HG03039 (cell line): ENCODE data around the gene PRKCH.
A peak's percentile ranks its signal among the peaks of the same experiment; 100 is the strongest.

ENCODE experiments used
- ATAC-seq: cut with Tn5 transposase; IDR thresholded peaks from one replicate; pipeline ENCODE4 v1.9.1; 2021; ENCODE audit warnings: mild to moderate bottlenecking, moderate library complexity; ENCODE audit not compliant: unreplicated experiment

PRKCH gene

DNA sequence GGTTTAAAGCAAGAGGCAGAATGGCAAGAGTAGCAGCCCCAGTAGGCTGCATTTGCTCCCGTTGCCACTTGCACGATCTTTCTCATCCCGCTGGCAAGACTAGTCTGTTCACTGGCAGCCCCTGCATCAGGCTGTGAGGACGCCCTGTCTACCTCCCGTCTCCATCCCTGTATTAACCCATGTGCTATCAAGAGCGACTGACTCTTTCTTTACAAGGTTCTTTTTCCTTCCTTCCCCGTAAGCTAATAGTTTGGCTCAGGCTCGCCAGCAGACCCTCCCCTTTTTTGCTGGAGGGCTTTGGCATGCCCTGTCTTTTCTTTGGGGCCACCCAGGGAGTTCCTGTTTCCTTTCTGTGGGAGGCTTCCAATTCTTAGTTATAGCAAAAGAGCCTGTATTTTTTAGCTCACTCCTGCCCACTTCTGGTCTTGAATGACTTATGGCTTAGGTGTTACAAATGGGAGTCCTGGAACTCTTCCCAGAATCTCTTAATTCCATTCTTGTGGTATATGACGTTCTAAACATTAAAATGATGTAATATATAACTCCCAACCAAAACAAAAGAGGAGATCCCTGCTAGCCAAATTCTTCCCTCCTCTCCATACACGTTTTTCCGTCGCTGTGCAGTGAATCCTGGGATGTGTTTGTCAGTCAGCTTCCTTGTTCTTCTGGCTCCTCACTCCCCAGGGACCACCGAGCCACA, 149.0 kb downstream of the PRKCH start:
- ATAC-seq = no peak

DNA sequence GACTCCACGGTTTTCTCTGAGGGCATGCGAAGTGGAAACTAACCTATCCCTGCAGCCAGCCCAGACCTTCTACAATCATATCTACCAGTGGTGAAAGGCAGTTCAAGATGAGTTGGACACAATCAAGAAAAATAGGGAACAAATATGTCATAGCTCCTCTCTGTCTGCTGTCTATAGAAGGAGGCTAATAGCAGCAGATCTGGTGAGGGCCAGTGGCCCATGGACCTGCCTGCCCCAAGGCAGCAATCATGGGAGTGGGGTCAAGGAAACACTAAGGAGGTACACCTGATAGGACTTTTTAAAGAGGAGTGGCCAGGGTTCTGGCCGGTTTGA, 149.5 kb downstream of the PRKCH start:
- no peak for ATAC-seq

DNA sequence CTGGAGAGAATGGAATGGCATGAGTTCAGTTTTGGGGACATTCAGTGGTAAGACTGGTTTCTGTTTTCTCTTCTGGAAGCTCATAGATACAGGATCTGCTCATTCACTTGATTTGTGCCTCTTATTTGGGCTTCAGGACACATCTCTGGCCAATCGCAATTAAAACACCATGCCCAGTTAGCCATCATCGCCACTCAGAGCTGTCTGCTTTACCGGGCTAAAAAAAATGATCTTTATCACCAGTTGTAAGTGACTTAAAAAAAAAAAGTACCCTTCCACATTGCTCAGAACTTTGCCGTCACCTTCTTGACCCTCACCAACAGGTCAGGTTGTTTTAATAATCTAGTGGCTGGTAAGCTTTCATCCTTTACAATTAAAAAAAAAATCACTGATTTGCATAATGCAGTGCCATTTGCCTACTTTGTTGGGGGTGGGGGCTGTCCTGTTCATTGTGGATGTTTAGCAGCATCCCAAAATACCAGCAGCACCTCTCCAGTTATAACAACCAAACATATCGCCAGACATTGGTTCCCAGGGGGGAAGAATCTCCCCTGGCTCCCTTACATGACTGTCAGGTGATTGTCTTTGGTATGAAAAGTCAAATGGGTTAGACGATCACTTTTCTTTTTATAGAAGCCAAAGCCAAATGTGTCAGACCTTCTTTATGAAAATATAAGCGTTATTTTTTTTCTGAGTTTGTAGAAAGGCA, 150.1 kb downstream of the PRKCH start:
- no peak for ATAC-seq

- ATAC-seq = no peak
Observed at GRCh38 chr14:61472011-61472672, 150.8 kb downstream of the PRKCH start.

DNA sequence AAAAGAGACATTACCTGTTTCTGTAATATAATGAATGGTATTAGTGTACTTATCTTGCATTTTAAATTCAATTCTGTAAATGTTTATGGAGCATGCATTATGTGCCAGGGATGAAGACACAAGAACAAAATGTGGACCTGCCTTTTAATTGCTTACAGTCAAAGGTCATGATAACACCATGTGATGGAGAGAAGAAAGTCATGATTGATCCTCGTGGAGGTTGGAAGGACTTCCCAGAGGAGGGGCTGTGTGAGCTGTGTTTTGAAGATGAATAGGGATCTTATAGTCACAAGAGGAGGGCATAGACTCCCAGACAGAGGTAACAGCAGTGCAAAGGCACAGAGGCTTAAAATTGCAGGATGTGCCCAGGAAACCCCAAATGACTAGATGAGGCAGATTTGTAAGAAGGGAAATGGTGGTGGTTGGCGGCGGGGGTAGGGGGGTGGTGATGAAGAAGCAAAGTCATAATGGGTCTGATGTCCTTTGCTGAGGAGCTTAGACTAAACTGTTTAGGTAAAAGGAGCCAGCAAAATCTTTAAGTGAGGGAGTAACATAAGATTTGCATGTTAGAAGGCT, 151.5 kb downstream of the PRKCH start:
- ATAC-seq = no peak

DNA sequence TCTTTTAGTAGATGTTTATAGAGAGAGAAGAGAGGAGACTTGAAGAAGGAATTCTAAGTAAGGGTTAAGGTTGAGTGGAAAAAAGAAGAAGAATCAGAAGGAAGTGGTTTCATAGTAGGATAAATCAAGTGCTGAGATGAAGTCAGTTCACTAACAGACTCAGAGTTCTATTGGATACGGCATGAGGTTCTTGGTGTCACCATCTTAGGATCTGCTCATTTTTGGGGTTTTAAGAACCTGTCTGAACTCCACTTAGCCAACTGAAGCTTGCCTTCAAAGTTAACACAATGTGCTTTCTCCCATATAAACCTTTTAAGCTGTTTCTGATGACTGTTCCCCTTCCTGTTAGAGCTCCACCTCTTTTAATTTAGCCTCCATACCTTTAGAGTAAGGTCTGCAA, 152.6 kb downstream of the PRKCH start:
- ATAC-seq = no peak

DNA sequence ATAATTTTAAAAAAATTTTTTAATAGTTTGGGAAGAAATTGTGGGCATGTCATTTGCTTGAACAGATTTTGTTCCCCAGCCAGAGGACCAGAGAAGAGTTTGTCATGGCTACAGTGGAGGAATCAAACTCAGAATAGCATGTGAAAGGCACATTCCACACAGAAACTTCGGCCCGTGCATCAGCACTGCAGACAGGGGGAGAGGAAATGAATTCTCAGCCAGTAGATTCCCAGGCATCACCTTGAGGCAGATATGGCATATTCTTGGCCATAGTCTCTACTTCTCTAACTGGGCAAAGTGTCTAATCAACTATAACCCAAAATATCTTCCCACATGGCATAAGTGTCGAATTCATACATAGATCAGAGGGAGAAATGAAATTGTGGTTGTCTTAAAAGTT, 153.3 kb downstream of the PRKCH start:
- no peak for ATAC-seq

- ATAC-seq = no peak
Observed at GRCh38 chr14:61475316-61475715, 153.9 kb downstream of the PRKCH start.

DNA sequence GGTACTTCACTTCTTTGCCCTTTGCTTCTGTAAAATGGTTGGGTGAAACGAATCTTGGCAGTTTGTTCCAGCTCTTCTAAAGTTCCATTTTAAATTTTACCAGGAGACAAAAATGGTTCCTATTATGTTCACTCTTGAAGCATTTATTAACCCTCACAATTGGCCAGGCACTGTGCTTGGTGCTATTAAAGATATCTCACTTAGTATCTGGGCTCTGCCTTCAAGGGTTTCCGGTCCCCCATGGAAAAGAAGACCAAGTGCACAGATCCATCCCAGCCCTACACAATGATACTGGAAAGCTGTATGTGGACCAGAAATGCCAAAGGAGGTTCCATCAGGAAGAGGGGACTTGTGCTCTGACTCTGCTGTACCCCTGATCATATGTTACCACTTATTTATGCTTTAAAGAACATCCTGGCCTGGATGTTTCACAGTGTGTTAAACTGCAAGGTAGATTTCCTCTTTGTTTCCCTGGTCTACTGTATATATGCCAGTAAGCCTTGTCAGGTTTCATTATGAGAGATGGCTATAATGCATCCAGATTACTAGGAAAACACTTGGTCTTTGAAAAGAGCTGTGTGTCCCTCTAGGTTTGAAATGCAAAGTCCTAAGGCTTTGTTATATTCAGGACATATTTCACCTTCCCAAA, 154.8 kb downstream of the PRKCH start:
- no peak for ATAC-seq

DNA sequence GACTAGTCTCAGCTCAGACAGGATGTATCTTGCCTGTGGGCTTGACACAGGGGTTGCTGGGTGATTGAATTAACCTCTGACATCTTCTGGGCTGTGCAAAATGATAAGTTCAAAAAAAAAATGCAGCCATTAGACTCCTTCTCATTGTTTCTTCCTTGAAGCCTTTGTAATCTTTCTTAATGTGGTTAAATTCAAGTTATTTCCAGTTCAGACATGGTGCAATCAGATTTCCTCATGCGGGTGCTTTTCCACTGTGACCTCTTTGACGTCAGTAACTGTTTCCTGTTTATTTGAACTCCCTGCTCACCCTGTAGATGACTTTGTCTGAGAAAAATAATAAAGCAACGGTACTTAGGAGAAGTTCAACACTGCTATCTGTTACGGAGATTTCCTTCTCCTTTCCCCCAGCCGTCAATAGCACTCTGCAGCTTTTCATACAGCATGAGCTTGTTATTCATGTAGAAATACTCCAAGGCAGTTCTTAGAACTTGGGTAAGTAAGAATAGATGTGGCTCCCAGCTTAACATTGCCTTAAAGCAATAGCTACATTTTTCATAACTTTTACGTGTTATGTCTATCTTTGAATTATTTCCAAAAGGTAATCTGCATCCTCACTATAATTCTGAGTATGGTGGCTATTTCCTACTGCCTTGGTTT, 155.5 kb downstream of the PRKCH start:
- no peak for ATAC-seq

DNA sequence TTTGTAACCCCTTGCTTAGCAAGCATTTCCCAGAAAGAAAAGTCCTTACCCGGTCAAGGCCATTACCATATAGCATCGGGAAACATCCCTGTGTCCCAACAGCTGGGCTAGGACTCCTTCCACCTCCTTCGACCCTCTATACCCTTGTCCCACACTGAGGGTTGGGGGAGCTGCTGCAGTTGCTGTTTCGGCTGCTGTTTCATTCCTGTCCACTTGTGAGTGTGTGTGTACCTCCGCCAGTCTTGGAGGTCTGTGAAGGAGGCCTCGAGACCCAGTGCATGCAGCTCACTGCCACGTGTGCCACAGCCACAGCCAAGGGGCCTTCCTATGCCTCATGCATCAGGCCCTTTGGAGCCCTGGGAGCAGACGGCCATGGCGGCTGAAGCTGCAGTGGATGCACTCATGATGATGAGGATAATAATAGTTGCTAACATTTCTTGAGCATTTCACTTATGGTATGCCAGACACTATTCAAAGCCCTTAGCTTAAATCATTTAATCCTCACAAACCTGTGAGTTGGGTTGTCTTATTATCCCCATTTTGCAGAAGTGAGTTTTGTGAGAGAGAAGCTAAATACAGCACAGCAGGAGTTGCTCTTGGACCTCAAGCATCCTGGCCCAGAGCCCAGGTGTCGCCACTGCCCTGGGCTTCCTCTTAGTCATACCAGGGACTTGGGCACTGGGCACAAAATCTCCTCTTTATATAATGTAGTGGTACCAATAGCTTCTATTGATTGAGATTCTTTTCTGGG, 156.5 kb downstream of the PRKCH start:
- ATAC-seq = no peak

DNA sequence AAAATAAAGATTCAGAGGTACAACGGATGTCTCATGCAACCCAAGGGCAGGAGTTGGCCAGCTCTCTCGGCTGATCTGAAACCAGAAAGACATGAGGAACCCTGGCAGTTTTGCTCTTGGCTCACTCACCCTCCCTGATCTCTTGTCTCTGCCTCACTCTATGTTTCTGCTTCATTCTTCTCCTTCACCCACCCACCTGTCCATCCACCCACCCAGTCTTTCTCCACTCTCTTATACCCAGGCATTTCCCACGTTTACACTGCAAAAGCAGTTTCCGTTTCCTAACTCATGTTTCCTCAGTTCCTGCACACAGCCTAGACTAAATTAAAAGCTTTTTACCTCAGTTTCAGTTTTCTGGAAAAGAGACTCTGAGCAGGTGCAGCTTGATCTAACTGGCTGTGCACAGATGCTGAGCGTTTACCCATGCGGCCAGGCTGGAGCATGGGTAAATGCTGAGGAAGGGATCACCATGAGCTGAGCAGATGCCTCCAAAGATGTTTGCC, 157.6 kb downstream of the PRKCH start:
- ATAC-seq = peak; percentile 37

- ATAC-seq = no peak
Observed at GRCh38 chr14:61479746-61480502, 158.5 kb downstream of the PRKCH start.

GRCh38 chr14:61480704-61481285, 159.4 kb downstream of the PRKCH start:
- ATAC-seq = no peak

GRCh38 chr14:61481701-61482100, 160.3 kb downstream of the PRKCH start:
- ATAC-seq = no peak

- ATAC-seq = no peak
Observed at GRCh38 chr14:61482348-61483206, 161.2 kb downstream of the PRKCH start.

GRCh38 chr14:61483476-61483875, 162.1 kb downstream of the PRKCH start:
- ATAC-seq = no peak

DNA sequence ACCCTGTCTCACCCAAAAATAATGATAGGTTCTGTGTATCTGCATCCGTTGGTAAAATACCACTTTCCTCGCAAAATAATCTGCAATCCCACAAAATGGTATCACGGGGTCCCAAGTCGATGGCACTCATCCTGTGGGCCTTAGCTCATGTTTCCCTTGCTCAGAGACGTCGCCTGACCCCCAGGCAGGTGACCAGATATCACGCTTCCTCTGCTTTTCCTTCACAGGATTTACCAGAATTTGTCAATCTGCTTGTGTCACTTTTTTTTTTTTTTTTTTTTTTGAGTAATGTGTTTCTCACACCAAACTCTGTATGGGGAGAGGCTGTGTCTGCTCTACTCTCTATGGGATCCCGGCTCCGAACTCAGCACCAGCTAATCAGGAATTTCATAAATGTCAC, 162.7 kb downstream of the PRKCH start:
- no peak for ATAC-seq
